Esophagus squamous epithelium (tissue), 5 donors: ENCODE data around the gene SNX14. TPM values are rescaled to one million over a fixed set of nuclear protein-coding genes. Genes with fewer than 3 reads are reported as not detected.

Source experiments
- DNase-seq: peaks from one replicate; lab custom pipeline; 2025; lab: John Stamatoyannopoulos, UW
- H3K27ac ChIP-seq, 4 donors: fragments of 200-600 bp; sonication (generic); one replicate each; pipeline ENCODE4 v1.5.1; 2016 to 2019; ENCODE audit warnings: mild to moderate bottlenecking in 1 of 4
- H3K27me3 ChIP-seq, 4 donors: fragments of 200-600 bp; sonication (generic); 1 replicate in 3 of 4; 2 replicates in 1 of 4; pipeline versions ENCODE4 v1.5.1 to v1.6.0; 2017 to 2021; ENCODE audit warnings: antibody characterized with exemption in 1 of 4
- H3K36me3 ChIP-seq, 3 donors: fragments of 200-600 bp; sonication (generic); one replicate each; pipeline ENCODE4 v1.5.1; 2016 to 2019
- H3K4me1 ChIP-seq, 3 donors: fragments of 200-600 bp; sonication (generic); one replicate each; pipeline ENCODE4 v1.5.1; 2017 to 2019
- H3K4me3 ChIP-seq, 4 donors: fragments of 200-600 bp; sonication (generic); 1 replicate in 3 of 4; 2 replicates in 1 of 4; pipeline ENCODE4 v1.5.1; 2016 to 2019; ENCODE audit warnings: mild to moderate bottlenecking in 2 of 4, moderate library complexity in 1 of 4
- H3K9me3 ChIP-seq, 3 donors: fragments of 200-600 bp; sonication (generic); one replicate each; pipeline ENCODE4 v1.5.1; 2016 to 2019
- POLR2A ChIP-seq, 4 donors: fragments of 450-650 bp; IDR thresholded peaks; one replicate each; pipeline ENCODE4 v1.6.1; 2017; ENCODE audit warnings: antibody characterized with exemption in 4 of 4, mild to moderate bottlenecking in 4 of 4, moderate library complexity in 3 of 4
- WGBS, 2 donors: methylation state at CpG; one replicate each; pipeline ENCODE4 v1.1.5; 2018; 5-methylcytosine and 5-hydroxymethylcytosine counted together
- intact Hi-C: fragments of 100-400 bp; cut with DNase I; formaldehyde crosslinking; loops from one replicate; pipeline ENCODE4 v1.15.0; 2022
- total RNA-seq, 4 donors: library from RNA; depleted of rRNA; stranded (reverse); fragments of >200 nt; gene quantifications; one replicate each; pipeline ENCODE4 v1.1.0, GENCODE V29; 2016
- TF ChIP-seq, protein P1 (sequence below), 6 experiments: fragments of 450-650 bp in 4 of 6; fragments of 200-600 bp in 2 of 6; sonication (generic) in 2 of 6; IDR thresholded peaks; one replicate each; pipeline ENCODE4 v1.5.1; 2016 to 2019; ENCODE audit warnings: antibody characterized with exemption in 6 of 6, mild to moderate bottlenecking in 4 of 6, moderate library complexity in 4 of 6
- donor health status: DM: yes; HTN: yes; CAD: no.

SNX14 gene
- total RNA-seq, 4 donors from 2014 or later, result 40.5 to 52.3 (median 46.2) TPM

DNA sequence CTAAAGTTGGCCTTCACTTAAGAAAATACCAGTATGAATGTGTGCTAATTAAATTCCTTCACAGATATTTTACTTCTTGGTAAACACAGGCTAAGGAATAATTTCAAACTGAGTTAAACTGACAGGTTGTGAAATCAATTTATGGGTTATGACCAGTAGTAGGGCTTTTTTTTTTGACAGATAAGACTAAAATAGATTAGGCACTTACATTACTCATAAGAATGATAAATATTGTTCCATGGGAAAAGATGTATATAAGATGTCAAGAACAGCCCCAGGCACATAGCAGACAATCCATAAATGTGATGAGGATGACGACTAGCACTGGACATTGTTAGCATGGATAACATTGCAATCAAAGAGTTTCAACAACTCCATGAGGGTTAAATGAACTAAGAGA lies 120.9 kb downstream of the SNX14 start:
- no peak overlapping the region for H3K4me3 ChIP-seq
- no peak overlapping the region for H3K27ac ChIP-seq
- H3K4me1 ChIP-seq, result no peaks in the 10 kb centered on the region
- H3K36me3 ChIP-seq, result peaks cover 0 to 8% (median 0%) of the 10 kb centered on the region in 3 donors
- WGBS, 2 donors, result 48 to 78% methylated on average over 1 of the region's 1 CpG
- H3K9me3 ChIP-seq, result no peaks in the 10 kb centered on the region
- H3K27me3 ChIP-seq, result no peaks in the 10 kb centered on the region
- no peak for TF ChIP-seq POLR2A (IDR thresholded peaks at IDR 0.05)
- TF ChIP-seq, protein P1, sequence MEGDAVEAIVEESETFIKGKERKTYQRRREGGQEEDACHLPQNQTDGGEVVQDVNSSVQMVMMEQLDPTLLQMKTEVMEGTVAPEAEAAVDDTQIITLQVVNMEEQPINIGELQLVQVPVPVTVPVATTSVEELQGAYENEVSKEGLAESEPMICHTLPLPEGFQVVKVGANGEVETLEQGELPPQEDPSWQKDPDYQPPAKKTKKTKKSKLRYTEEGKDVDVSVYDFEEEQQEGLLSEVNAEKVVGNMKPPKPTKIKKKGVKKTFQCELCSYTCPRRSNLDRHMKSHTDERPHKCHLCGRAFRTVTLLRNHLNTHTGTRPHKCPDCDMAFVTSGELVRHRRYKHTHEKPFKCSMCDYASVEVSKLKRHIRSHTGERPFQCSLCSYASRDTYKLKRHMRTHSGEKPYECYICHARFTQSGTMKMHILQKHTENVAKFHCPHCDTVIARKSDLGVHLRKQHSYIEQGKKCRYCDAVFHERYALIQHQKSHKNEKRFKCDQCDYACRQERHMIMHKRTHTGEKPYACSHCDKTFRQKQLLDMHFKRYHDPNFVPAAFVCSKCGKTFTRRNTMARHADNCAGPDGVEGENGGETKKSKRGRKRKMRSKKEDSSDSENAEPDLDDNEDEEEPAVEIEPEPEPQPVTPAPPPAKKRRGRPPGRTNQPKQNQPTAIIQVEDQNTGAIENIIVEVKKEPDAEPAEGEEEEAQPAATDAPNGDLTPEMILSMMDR (IDR thresholded peaks at IDR 0.05), result no peak
- no peak for DNase-seq
- intact Hi-C loops, result no loop called here

DNA sequence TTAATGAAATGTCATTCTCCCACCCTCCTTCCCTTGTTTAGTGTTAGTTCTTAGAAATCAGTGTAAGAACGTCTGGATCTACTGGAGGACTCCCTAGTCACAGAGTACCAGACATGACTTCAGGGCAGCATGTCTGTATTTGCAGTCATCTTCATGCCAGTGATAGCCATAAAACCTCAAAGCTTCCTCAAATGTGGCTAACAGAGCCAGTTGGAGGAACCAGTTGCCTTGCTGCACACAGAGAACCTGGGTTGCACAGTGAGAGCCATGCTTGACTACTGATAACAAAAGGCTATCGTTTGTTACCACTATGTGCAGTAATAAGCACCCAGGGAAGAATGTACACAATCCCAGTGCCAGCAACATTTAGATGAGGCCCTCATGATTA lies 123.6 kb downstream of the SNX14 start:
- DNase-seq, result no peak
- Histone ChIP-seq H3K4me3 (no peak overlapping the region), H3K9me3 (no peaks in the 10 kb centered on the region), H3K27ac (no peak overlapping the region), H3K4me1 (peaks cover 0 to 10% (median 4%) of the 10 kb centered on the region in 3 donors), H3K36me3 (no peaks in the 10 kb centered on the region), H3K27me3 (no peaks in the 10 kb centered on the region)
- intact Hi-C loops, result no loop called here
- 45 to 79% methylated on average over 2 of the region's 2 CpGs for WGBS, 2 donors
- TF ChIP-seq, protein P1 (IDR thresholded peaks at IDR 0.05), result no peak
- no peak for TF ChIP-seq POLR2A (IDR thresholded peaks at IDR 0.05)

DNA sequence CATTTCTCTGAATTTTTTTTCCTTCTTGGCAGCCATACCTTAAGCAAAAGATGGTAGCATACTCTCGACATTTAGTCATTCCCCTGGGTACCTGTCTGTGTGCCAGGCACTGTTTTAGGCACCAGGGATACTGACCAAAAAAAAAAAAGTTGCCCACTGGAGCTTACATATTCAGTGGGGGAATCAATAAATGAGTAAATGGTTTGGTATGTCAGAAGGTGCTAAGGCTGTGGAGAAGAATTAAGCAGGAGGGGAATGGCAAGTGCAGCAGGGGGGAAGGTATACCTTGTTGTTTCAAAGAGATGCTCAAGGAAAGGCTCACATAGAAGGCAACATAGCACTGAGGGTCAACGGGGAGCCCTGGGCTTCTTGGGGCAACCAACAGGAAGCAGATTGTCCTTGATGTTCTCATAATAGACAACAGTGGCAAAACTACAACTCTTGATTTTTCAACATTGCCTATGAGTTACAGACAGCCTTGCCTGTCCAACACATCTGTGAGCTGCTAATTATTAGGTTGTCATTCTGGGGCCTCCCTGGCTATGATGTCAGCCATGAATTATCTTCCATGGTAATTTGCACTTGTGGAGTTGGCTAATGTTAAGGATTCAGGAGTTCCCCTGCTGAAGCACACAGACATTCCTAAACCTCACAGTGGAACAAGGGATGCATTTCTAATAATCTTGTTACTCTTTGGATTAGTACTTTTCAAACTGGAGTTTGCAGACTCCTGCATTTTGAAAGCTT lies 124.2 kb downstream of the SNX14 start:
- no peak for DNase-seq
- H3K36me3 ChIP-seq, result no peaks in the 10 kb centered on the region
- H3K9me3 ChIP-seq, result no peaks in the 10 kb centered on the region
- 67 to 74% methylated on average over 2 of the region's 2 CpGs for whole genome bisulfite sequencing, 2 donors
- TF ChIP-seq POLR2A (IDR thresholded peaks at IDR 0.05), result no peak
- TF ChIP-seq, protein P1 (IDR thresholded peaks at IDR 0.05), result no peak
- no peak overlapping the region for H3K4me3 ChIP-seq
- peaks cover 4 to 16% (median 10%) of the 10 kb centered on the region in 3 donors for H3K4me1 ChIP-seq
- H3K27me3 ChIP-seq, result no peaks in the 10 kb centered on the region
- intact Hi-C loops, result no loop called here
- H3K27ac ChIP-seq, result no peak overlapping the region

DNA sequence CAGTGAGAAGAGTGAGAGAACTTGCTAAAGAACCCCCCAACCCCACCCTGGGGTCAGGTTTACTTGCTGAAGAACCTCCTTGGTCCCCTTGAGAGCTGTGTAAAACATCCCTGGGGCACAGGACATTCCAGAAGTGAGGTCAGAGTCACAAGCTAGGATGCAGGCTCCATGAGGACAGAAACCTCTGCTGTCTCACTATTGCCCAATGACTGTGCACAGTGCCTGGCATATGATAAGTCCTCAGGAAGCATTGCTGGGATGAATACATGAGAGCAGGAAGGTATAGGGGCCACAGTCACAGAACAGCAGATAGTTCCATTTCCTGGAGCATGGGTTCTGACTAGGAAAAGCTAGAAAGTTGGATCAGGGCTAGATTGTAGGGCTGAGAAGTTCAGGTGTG lies 125.3 kb downstream of the SNX14 start:
- no peak for TF ChIP-seq POLR2A (IDR thresholded peaks at IDR 0.05)
- TF ChIP-seq, protein P1 (IDR thresholded peaks at IDR 0.05), result no peak
- H3K27me3 ChIP-seq, result no peaks in the 10 kb centered on the region
- H3K4me1 ChIP-seq, result peaks cover 6 to 27% (median 13%) of the 10 kb centered on the region in 3 donors
- H3K27ac ChIP-seq, result no peak overlapping the region
- DNase-seq, result no peak
- no peak overlapping the region for H3K4me3 ChIP-seq
- H3K9me3 ChIP-seq, result no peaks in the 10 kb centered on the region
- no peaks in the 10 kb centered on the region for H3K36me3 ChIP-seq
- intact Hi-C loops, result no loop called here

DNA sequence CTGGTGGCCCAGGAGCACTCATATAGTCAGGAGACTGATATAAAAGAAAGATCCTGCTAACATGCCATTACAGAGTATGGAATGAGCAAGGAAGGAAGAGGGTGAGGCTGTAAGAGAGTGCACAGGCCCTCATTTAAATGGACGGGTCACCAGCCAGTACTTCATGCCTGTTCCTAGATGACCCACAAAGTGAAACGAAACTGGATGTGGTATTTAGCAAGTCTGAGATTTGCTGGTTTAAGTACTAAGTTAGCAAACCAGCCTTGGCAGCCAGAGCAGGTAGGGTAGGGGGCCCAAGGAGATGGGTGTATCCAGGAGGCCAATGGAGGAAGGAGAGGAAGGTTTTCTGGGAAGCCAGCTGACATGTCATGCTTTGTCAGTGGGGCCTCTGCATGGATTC lies 127.9 kb downstream of the SNX14 start:
- Histone ChIP-seq H3K4me1 (peaks cover 6 to 47% (median 30%) of the 10 kb centered on the region in 3 donors), H3K27me3 (no peaks in the 10 kb centered on the region), H3K27ac (peak overlapping the region in 1 of 4 donors; percentile 19), H3K4me3 (no peak overlapping the region), H3K36me3 (no peaks in the 10 kb centered on the region), H3K9me3 (no peaks in the 10 kb centered on the region)
- no peak for DNase-seq
- TF ChIP-seq POLR2A (IDR thresholded peaks at IDR 0.05), result no peak
- TF ChIP-seq, protein P1 (IDR thresholded peaks at IDR 0.05), result no peak
- WGBS, 2 donors, result 62 to 64% methylated on average over 2 of the region's 2 CpGs
- intact Hi-C loops, result no loop called here
